Midbrain (tissue), 1 donor: Measurements from ENCODE around the gene REELD1.

Experiments
- DNase-seq: peaks from one replicate; lab custom pipeline; 2025; lab: John Stamatoyannopoulos, UW

REELD1 gene

GRCh38 chr4:146214238-146214637, at the start of gene REELD1:
Gene REELD1, plus strand, starts transcription at chr4:146214538. Its CDS starts 2,415 bp downstream, at chr4:146216953.
- no peak for DNase-seq

GRCh38 chr4:146165221-146165620, 49.1 kb upstream of the REELD1 start:
- DNase-seq: no peak

DNA sequence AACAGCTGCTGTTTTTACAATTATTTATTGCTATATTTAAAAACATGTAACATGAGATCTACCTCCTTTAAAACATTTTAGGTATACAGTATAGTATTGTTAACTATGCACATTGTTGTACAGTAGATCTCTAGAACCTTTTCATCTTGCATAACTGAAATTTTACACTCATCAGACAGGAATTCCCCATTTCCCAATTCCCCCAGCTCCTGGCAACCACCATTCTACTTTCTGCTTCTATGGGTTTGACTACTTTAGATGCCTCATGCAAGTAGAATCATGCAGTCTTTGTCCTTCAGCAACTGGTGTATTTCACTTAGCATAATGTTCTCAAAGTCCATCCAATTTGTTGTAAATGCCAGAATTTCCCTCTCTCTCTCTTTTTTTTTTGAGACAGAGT, 48.5 kb upstream of the REELD1 start:
- DNase-seq: no peak

DNA sequence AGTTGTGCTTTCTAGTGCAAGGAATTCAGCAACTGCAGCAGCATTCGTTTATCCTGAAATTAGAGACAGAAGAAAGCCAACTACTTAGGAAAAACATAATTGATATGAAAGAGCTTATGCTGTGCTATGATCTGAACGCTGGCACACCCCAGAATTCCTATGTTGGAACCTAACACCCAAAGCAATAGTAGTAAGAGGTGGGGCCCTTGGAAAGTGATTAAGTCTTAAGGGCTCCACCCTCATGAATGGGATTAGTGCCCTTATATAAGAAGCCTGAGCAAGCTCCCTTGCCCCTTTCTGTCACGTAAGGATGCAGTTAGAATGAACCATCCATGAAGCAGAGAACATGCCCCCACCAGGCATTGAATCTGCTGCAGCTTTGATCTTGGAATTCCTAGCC, 44.2 kb upstream of the REELD1 start:
- DNase-seq: no peak

DNA sequence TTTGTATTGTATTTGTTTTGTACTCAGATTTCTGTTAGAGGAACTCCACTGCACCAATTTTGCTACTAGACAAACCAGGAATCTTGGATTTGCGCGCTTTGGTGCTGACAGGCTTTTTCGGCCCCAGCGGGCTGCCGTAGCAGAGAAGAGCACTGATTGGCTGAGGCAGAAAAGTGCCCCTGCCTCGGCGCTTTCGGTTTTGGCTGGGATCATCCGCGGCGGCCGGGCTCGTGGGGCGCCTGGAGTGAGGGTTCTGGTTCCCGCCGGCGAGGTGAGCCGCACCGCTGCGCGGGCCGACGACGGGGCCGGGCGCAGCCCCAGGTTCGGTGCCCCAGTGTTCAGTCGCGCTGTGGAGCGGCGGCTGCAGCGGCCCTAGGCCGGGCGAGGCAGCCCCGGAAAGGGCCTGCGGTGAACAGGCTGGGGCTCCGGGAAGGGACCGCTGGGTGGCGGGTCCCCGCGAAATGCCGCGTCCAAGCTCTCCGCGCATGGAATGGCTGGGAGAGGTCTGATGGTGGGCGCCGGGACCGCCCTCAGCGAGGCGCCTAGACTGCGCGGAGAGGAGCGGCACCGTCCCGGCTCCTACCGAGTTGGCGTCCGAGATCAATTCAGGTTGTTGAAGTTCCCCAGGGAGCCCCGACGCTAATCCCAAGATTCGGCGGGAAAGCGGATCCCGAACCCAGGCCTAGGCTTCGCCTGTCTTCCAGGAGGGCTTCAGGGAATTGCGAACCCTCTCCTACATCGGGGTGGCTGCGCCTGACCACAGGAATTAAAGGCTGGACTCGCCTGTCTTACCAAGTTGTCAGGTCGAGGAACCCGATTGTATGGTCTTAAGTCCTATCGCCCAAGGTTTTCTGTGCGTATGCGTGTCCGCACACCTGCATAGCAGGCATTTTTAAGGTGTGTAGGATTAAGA, 38.5 kb upstream of the REELD1 start, which contains the start of gene LSM6:
LSM6 (plus strand) TSS at position 178 of the 913 bp plus-strand sequence. CDS start 7,204 bp downstream, outside the sequence.
- DNase-seq: peak; percentile 95

DNA sequence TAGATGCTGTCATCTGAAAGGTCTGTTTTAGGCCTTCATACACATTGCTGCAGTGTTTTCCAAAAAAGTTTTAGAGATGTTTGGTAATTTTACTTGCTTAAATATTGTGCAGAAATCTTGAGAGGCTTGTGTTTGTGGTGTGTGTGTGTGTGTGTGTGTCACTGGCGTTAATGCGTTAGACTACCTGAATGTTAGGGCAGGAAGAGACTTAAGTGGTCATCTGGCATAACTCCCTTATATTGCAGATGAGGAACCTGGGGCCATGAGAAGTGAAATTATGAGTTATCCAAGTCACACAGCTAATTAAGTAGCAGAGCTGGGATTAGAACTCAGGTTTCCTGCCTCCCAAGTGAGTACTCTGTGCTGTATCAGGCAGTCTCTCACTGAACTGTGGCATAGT, 37.4 kb upstream of the REELD1 start:
- no peak for DNase-seq

DNA sequence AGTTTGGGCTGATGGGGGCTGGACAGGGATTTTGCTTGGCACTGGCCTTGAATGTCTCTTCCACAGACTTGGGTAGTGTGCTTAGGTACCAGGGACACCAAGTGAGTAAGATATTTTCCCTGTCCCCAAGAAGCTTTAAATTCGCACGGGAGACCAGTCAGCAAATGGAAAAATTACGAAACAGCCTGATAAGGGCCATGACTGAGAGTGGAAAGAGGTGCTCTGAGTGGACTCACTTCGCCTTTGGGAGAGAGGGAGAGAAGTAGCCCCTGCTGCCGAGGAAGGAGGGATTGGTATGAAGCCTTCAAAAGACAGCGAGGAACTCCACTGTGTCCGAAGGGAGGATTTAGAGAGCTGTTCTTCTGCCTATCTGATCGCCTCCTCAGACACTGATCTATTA, 36.2 kb upstream of the REELD1 start:
- no peak for DNase-seq

- DNase-seq: no peak
These were observed 34.5 kb upstream of the REELD1 start for GRCh38 chr4:146179784-146180370.

DNA sequence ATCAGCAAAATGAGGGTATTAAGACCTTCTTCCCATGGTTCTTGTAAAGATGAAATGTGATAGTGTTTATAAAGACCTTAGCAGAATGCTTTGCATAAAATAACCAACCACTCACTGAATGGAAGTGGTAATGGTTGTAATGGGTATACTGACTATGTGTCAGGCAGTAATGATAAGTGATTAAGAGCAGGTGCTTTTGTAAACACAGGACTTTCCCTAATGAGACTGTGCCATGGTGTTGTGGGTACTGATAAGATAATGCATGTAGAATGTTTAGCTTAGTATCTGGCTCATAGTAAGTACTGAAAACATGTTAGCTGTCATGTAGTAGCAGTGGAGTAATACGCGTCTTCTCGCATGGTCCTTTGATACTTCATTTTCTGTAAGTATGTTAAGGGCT, 31.9 kb upstream of the REELD1 start:
- no peak for DNase-seq

GRCh38 chr4:146183209-146183608, 31.1 kb upstream of the REELD1 start:
- no peak for DNase-seq

GRCh38 chr4:146186041-146186440, 28.3 kb upstream of the REELD1 start:
- no peak for DNase-seq

DNA sequence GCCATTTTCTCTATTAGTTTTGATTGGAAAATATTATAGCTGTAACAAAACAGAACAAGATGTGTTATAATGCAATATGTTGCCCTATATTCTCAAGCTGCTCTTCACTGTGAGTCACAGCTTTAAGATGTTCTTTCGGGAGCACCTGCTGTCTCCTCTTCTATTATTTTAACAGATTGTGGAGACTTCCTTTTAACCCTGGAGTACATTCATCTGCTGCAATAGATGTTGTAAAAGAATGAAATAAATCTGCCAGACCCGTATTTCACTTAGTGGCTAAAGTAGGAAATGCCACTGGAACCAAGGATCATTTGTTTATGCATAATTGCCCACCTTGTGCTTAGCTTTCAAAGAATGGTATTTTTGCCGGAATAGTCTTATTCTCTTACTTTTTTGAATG, 27.7 kb upstream of the REELD1 start:
- DNase-seq: no peak

DNA sequence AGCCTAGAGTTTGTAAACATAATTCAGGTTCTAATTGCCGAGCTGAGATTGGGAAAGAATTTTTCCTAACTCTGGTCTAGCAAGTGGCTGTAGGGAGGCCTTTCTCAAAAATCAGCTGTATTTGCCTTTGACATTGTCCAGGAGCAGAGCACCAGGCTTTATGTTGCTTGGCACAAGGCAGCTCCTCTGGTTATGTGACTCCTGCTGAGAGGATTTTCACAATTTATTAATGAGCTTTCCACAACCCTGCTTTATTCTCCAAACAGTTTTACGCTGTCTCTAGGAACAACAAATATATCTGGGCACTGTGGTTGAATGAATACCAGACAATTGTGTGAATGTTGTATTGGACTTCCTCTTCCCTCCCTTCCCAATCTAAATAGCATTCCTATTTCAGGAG, 23.9 kb upstream of the REELD1 start:
- no peak for DNase-seq

- no peak for DNase-seq
These were observed 22.4 kb upstream of the REELD1 start for GRCh38 chr4:146191766-146192458.

DNA sequence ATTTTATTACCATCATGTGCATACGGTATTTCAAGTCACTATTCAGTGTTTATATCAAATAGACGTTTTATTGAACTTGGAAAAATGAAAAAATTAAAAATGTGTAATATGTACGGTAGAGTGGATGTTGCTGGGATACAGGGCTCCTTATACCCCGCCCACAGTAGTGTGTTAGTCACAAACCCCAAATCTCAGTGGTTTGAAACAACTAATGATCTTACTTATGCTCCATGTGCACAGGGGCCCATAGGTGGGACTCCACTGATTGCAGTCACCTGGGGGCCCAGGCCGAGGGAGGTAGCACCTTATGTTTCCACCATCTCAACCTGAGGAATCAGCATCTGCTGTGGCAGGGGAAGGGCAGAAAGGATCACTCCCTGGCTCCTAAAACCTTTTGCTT, 20.7 kb upstream of the REELD1 start:
- DNase-seq: no peak

DNA sequence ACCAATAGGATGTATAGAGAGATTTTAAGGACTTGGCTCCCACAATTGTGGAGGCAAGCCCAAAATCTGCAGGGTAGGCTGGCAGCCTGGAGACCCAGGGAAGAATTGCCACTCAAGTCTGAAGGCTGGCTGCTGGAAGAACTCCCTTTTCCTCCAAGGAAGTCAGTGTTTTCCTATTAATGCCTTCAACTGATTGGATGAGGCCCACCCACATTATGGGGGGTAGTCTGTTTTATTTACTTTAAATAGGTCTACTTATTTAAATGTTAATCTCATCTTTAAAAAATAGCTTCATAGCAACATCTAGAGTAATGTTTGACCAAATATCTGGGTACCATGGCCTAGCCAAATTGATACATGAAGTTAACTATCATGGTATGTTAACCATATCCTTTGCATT, 20.1 kb upstream of the REELD1 start:
- no peak for DNase-seq

DNA sequence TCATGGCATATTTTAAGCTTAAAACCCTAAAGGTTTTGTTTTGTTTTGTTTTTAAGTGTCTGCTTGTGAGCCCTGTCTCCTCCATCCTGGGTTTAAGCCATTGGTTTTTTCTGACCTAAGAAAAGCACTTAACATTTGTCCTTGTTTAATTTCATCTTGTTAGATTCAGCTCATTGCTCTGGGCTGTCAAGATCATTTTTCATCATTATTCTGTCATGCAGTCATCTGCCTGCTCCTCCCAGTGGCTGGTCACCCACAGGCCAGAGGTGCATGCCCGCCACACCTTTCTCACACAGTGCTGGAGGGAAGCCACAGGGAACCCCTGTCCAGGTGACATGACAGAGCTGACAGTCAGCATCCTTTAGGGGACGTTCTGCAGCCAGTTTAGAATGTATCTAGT, 11.7 kb upstream of the REELD1 start:
- DNase-seq: no peak

- DNase-seq: no peak
These were observed 6.9 kb upstream of the REELD1 start for GRCh38 chr4:146207410-146207809.

DNA sequence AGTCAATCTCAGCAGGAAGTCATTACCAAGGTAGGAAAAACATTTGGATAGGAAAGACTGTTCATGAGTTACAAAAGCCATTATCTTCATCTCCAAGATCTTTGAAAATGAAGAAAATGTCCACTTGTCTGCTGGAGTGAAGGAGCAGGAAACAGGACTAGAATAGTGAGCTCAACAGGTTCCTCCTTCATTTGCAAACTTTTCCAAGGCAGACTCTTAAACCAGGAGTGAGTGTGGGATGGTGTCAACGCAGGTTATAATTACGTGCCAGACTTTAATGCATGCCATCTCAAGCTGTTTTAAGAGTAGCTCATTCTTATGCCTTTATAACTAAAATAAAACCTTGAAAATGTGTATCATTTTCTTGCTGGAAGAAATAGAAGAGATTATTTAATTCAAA, 3.4 kb upstream of the REELD1 start:
- no peak for DNase-seq

DNA sequence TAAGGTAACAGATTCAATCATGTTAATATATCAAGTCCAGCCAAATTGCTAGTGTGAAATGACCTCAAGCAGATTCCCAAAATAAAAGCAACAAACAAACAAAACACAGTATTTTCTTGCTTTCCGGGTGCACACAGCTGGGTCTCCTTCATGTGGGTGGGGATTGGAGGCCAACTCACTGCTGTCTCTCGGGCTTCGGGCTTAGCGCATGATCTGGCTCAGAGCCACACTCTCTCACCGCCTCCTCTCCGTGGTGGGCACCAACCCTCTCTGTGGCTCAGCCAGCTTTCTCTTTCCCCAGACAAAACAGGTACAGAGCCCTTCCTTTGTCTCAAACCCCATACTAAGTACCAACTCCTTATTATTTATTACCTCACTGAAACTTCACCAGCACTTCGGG, 2.9 kb upstream of the REELD1 start:
- no peak for DNase-seq

GRCh38 chr4:146212781-146213180, 1.6 kb upstream of the REELD1 start:
- DNase-seq: no peak

GRCh38 chr4:146222313-146222712, 8.0 kb downstream of the REELD1 start:
- DNase-seq: no peak
